Measurements from ENCODE around the gene SLC13A5.
"Not testable (repeated sequence)": the region's sequence is repeated elsewhere in the genome, so short reads cannot be mapped to it uniquely, and the experiment has no call there.

Gene SLC13A5

GRCh38 chr17:6748617-6749016 is 35.4 kb upstream of the SLC13A5 start:
- in situ Hi-C loops (cut with HindIII; ENCODE audit: low pct_ligation_motif_present, low sequenced_read_pairs), result no loop called here
- Histone ChIP-seq H3K27me3 (replicated peaks) (no peaks in the 10 kb centered on the region), H3K36me3 (replicated peaks) (no peaks in the 10 kb centered on the region), H3K4me3 (ENCODE audit: low read depth, low read length) (no peak overlapping the region), H3K27ac (no peak overlapping the region)
- no peak for DNase-seq
- TF ChIP-seq CTCF (IDR thresholded peaks at IDR 0.05; ENCODE audit: low read depth, low read length, missing control alignments), result no peak

- H3K27ac ChIP-seq; DNase-seq; H3K27me3 ChIP-seq (replicated peaks); H3K36me3 ChIP-seq (replicated peaks); in situ Hi-C loops (cut with HindIII; ENCODE audit: low pct_ligation_motif_present, low sequenced_read_pairs); H3K4me3 ChIP-seq (ENCODE audit: low read depth, low read length): not testable (repeated sequence)
These were observed 33.5 kb upstream of the SLC13A5 start for GRCh38 chr17:6746665-6747064.

GRCh38 chr17:6729531-6729930 is 16.4 kb upstream of the SLC13A5 start:
- Histone ChIP-seq H3K27ac (no peak overlapping the region), H3K4me3 (ENCODE audit: low read depth, low read length) (no peak overlapping the region), H3K27me3 (replicated peaks) (no peaks in the 10 kb centered on the region), H3K36me3 (replicated peaks) (no peaks in the 10 kb centered on the region)
- in situ Hi-C loops (cut with HindIII; ENCODE audit: low pct_ligation_motif_present, low sequenced_read_pairs), result no loop called here
- DNase-seq, result no peak
- TF ChIP-seq CTCF (IDR thresholded peaks at IDR 0.05; ENCODE audit: low read depth, low read length, missing control alignments), result no peak

GRCh38 chr17:6724009-6724408 is 10.8 kb upstream of the SLC13A5 start:
- in situ Hi-C loops (cut with HindIII; ENCODE audit: low pct_ligation_motif_present, low sequenced_read_pairs), result no loop called here
- H3K27me3 ChIP-seq (replicated peaks), result no peaks in the 10 kb centered on the region
- H3K4me3 ChIP-seq (ENCODE audit: low read depth, low read length), result no peak overlapping the region
- no peak overlapping the region for H3K27ac ChIP-seq
- DNase-seq, result no peak
- H3K36me3 ChIP-seq (replicated peaks), result no peaks in the 10 kb centered on the region
- TF ChIP-seq CTCF (IDR thresholded peaks at IDR 0.05; ENCODE audit: low read depth, low read length, missing control alignments), result no peak

GRCh38 chr17:6721744-6722143 is 8.6 kb upstream of the SLC13A5 start:
- in situ Hi-C loops (cut with HindIII; ENCODE audit: low pct_ligation_motif_present, low sequenced_read_pairs), result no loop called here
- Histone ChIP-seq H3K4me3 (ENCODE audit: low read depth, low read length) (no peak overlapping the region), H3K36me3 (replicated peaks) (no peaks in the 10 kb centered on the region), H3K27me3 (replicated peaks) (no peaks in the 10 kb centered on the region), H3K27ac (no peak overlapping the region)
- DNase-seq, result no peak
- TF ChIP-seq CTCF (IDR thresholded peaks at IDR 0.05; ENCODE audit: low read depth, low read length, missing control alignments), result no peak

- in situ Hi-C loops (cut with HindIII; ENCODE audit: low pct_ligation_motif_present, low sequenced_read_pairs), result no loop called here
- Histone ChIP-seq H3K4me3 (ENCODE audit: low read depth, low read length) (no peak overlapping the region), H3K27me3 (replicated peaks) (peaks cover 22% of the 10 kb centered on the region), H3K36me3 (replicated peaks) (no peaks in the 10 kb centered on the region), H3K27ac (no peak overlapping the region)
- TF ChIP-seq CTCF (IDR thresholded peaks at IDR 0.05; ENCODE audit: low read depth, low read length, missing control alignments), result no peak
- DNase-seq, result no peak
These were observed 3.6 kb upstream of the SLC13A5 start for GRCh38 chr17:6716736-6717135.
